Measurements from ENCODE around the gene PPP6R3.

- TF ChIP-seq CTCF (IDR thresholded peaks at IDR 0.05) (peak in 1 of 4 experiments; percentile 38), POLR2A (IDR thresholded peaks at IDR 0.05) (no peak), POLR2AphosphoS5 (IDR thresholded peaks at IDR 0.05) (peak; percentile 72)
Measured at GRCh38 chr11:68459886-68460740, 439 bp upstream of the PPP6R3 start.
